Testis (tissue), 3 donors: Measurements from ENCODE around the gene PRKN. TPM values are rescaled to one million over a fixed set of nuclear protein-coding genes. Genes with fewer than 3 reads are reported as not detected.

ENCODE experiments used
- DNase-seq: peaks from one replicate; pipeline ENCODE4 v3.0.0-alpha.2; 2019
- H3K27ac ChIP-seq, 2 donors: fragments of 200-600 bp; sonication (generic); one replicate each; pipeline ENCODE4 v1.5.1; 2019
- H3K27me3 ChIP-seq: fragments of 200-600 bp; sonication (generic); one replicate; pipeline ENCODE4 v1.5.1; 2019
- H3K36me3 ChIP-seq: fragments of 200-600 bp; sonication (generic); one replicate; pipeline ENCODE4 v1.5.1; 2017; ENCODE audit warnings: low read depth; ENCODE audit errors: missing control alignments
- H3K4me1 ChIP-seq: fragments of 200-600 bp; sonication (generic); one replicate; pipeline ENCODE4 v1.5.1; 2019
- H3K4me3 ChIP-seq, 2 donors: fragments of 200-600 bp; sonication (generic); one replicate each; pipeline ENCODE4 v1.5.1; 2017 to 2019
- H3K9me3 ChIP-seq: fragments of 200-600 bp; sonication (generic); one replicate; pipeline ENCODE4 v1.5.1; 2017
- CTCF ChIP-seq, 3 experiments: fragments of 450-650 bp in 2 of 3; fragments of 200-600 bp in 1 of 3; sonication (generic) in 1 of 3; IDR thresholded peaks; one replicate each; pipeline ENCODE4 v1.5.1; 2016 to 2019; ENCODE audit warnings: antibody characterized with exemption in 3 of 3, mild to moderate bottlenecking in 2 of 3, moderate library complexity in 1 of 3
- POLR2A ChIP-seq: fragments of 450-650 bp; IDR thresholded peaks from one replicate; pipeline ENCODE4 v1.6.1; 2017; ENCODE audit warnings: antibody characterized with exemption, mild to moderate bottlenecking, moderate library complexity
- WGBS, 2 donors: methylation state at CpG; one replicate each; pipeline ENCODE4 v1.1.5; 2018; 5-methylcytosine and 5-hydroxymethylcytosine counted together
- intact Hi-C: fragments of 100-400 bp; cut with DNase I; formaldehyde crosslinking; loops from one replicate; pipeline ENCODE4 v1.15.1; 2023; ENCODE audit warnings: low total_unique reads
- polyA plus RNA-seq: library from polyadenylated mRNA; stranded (reverse); fragments of 350-450 nt; fragmentation: Illumina TruSeq; extraction: RNeasy Lipid Tissue Mini Kit (QIAGEN cat#74804); gene quantifications from one replicate; pipeline ENCODE4 v1.2.3, GENCODE V29; 2014; ENCODE audit warnings: low read depth, low replicate concordance; ENCODE audit not compliant: insufficient read depth
- total RNA-seq, 2 donors: library from RNA; depleted of rRNA; stranded (reverse); fragments of >200 nt; gene quantifications; one replicate each; pipeline ENCODE4 v1.2.3, GENCODE V29; 2016

PRKN gene
- total and polyA plus RNA-seq, 3 donors from 2014 or later = 19.1 to 34.5 (median 28.8) TPM

GRCh38 chr6:161985876-161986423 lies 741.6 kb downstream of the PRKN start:
- no peak for DNase-seq
- no peak for TF ChIP-seq CTCF (IDR thresholded peaks at IDR 0.05)
- no peak for TF ChIP-seq POLR2A
- Histone ChIP-seq H3K27ac (no peak overlapping the region), H3K4me1 (no peaks in the 10 kb centered on the region), H3K27me3 (no peaks in the 10 kb centered on the region), H3K36me3 (no peaks in the 10 kb centered on the region), H3K4me3 (no peak overlapping the region), H3K9me3 (no peaks in the 10 kb centered on the region)
- intact Hi-C loops = no loop called here
- WGBS, 2 donors = 86 to 94% methylated on average over 3 of the region's 3 CpGs

- intact Hi-C loops = no loop called here
- TF ChIP-seq CTCF (IDR thresholded peaks at IDR 0.05) = no peak
- no peak for TF ChIP-seq POLR2A
- no peak for DNase-seq
- 66 to 69% methylated on average over 4 of the region's 4 CpGs for WGBS, 2 donors
- H3K4me1 ChIP-seq = no peaks in the 10 kb centered on the region
- H3K36me3 ChIP-seq = no peaks in the 10 kb centered on the region
- no peaks in the 10 kb centered on the region for H3K9me3 ChIP-seq
- no peak overlapping the region for H3K27ac ChIP-seq
- H3K27me3 ChIP-seq = no peaks in the 10 kb centered on the region
- no peak overlapping the region for H3K4me3 ChIP-seq
Observed at GRCh38 chr6:161984713-161985112, 742.9 kb downstream of the PRKN start.

DNA sequence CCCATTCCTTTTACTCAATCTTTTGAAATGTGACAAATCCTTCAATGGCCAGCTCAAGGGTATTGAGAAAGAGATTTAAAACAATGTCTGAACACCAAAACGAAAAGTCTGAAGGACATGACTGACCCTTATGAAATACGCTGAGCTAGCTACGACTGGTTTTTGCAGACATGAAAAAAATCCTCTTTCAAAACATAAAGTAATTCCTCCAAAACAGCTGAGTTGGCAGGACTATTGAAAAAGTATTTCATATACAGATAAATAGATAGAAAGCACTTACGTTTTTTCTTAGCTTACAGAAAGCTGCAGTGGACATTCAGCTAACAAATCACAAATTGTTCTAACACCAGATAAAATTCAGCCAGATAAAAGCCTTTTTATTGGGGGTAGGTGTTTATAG lies 751.0 kb downstream of the PRKN start:
- intact Hi-C loops = no loop called here
- H3K9me3 ChIP-seq = no peaks in the 10 kb centered on the region
- 75 to 79% methylated on average over 4 of the region's 4 CpGs for WGBS, 2 donors

DNA sequence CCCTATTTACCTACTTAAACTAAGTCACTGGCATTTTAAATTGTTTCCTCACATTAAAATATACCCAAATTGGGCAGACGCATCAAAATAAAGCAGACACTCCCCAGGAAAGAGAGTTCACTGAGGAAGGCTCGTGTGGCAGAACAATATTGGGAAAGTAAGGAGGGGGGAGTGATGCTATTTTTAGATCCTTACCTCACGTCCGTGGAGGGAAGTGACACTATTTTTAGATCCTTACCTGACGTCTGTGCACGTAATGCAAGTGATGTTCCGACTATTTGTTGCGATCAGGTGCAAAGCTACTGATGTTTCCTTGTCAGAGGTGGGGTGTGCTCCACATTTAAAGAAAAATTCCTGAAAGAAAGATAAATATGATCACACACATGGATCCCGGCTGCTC lies 754.5 kb downstream of the PRKN start:
- TF ChIP-seq CTCF (IDR thresholded peaks at IDR 0.05) (no peak), POLR2A (no peak)

More for the DNA sequence above, 751.0 kb downstream of the PRKN start:
- Histone ChIP-seq H3K27ac (no peak overlapping the region), H3K27me3 (no peaks in the 10 kb centered on the region), H3K4me1 (no peaks in the 10 kb centered on the region), H3K36me3 (no peaks in the 10 kb centered on the region), H3K4me3 (no peak overlapping the region)
- no peak for DNase-seq
- no peak for TF ChIP-seq POLR2A
- TF ChIP-seq CTCF (IDR thresholded peaks at IDR 0.05) = no peak

GRCh38 chr6:161971043-161971442 lies 756.5 kb downstream of the PRKN start:
- 74 to 85% methylated on average over 5 of the region's 5 CpGs for WGBS, 2 donors
- no peak for DNase-seq
- no peaks in the 10 kb centered on the region for H3K36me3 ChIP-seq
- intact Hi-C loops = no loop called here
- TF ChIP-seq CTCF (IDR thresholded peaks at IDR 0.05) (no peak), POLR2A (no peak)
- no peak overlapping the region for H3K27ac ChIP-seq
- H3K27me3 ChIP-seq = no peaks in the 10 kb centered on the region
- H3K4me1 ChIP-seq = no peaks in the 10 kb centered on the region
- H3K9me3 ChIP-seq = no peaks in the 10 kb centered on the region
- H3K4me3 ChIP-seq = no peak overlapping the region

More for the DNA sequence above, 754.5 kb downstream of the PRKN start:
- Histone ChIP-seq H3K4me1 (no peaks in the 10 kb centered on the region), H3K9me3 (no peaks in the 10 kb centered on the region), H3K27me3 (no peaks in the 10 kb centered on the region), H3K36me3 (no peaks in the 10 kb centered on the region), H3K4me3 (no peak overlapping the region), H3K27ac (no peak overlapping the region)
- WGBS, 2 donors = 66 to 68% methylated on average over 9 of the region's 9 CpGs
- intact Hi-C loops = no loop called here
- no peak for DNase-seq
